CD4-positive, alpha-beta memory T cell (primary cell): ENCODE results near the gene RNF217. TPM values are rescaled to one million over a fixed set of nuclear protein-coding genes. Genes with fewer than 3 reads are reported as not detected.
A peak's percentile ranks its signal among the peaks of the same experiment; 100 is the strongest.

Experiments used
- CTCF ChIA-PET: fragments of 350-600 bp; sonication (Branson Sonifier 250); formaldehyde crosslinking; loops from one replicate; lab custom pipeline; 2021; ENCODE audit warnings: inconsistent platforms; ENCODE audit not compliant: partially characterized antibody; lab: Charles Lee
- POLR2A ChIA-PET: fragments of 350-600 bp; sonication (Branson Sonifier 250); formaldehyde crosslinking; loops from one replicate; lab custom pipeline; 2021; ENCODE audit not compliant: partially characterized antibody; lab: Charles Lee
- DNase-seq, 5 donors: peaks; one replicate each; pipeline versions ENCODE4 v3.0.0 to v3.0.0-alpha.2; 2020 to 2022; ENCODE audit warnings: mixed read lengths in 1 of 5
- H3K27ac ChIP-seq: one replicate; pipeline ENCODE4 v1.7.0; 2013; ENCODE audit warnings: low read depth, low read length
- H3K27me3 ChIP-seq: 2 replicates; pipeline ENCODE4 v1.7.0; 2013; ENCODE audit warnings: mild to moderate bottlenecking, low read length, moderate library complexity; ENCODE audit not compliant: insufficient read depth
- H3K36me3 ChIP-seq: 2 replicates; pipeline ENCODE4 v1.7.0; 2013; ENCODE audit warnings: mild to moderate bottlenecking, low read length, moderate library complexity; ENCODE audit not compliant: insufficient read depth
- H3K4me1 ChIP-seq: 2 replicates; pipeline ENCODE4 v1.7.0; 2013; ENCODE audit warnings: mild to moderate bottlenecking, low read length, moderate library complexity; ENCODE audit not compliant: insufficient read depth
- H3K4me3 ChIP-seq, 2 donors: one replicate each; pipeline ENCODE4 v1.7.0; 2013; ENCODE audit warnings: low read length in 2 of 2, mild to moderate bottlenecking in 1 of 2
- H3K9me3 ChIP-seq, 2 donors: one replicate each; pipeline ENCODE4 v1.7.0; 2013; ENCODE audit warnings: low read length in 2 of 2, control low read depth in 1 of 2; ENCODE audit not compliant: control insufficient read depth in 1 of 2
- H3K27ac Mint-ChIP-seq, 7 donors: one replicate each; pipeline ENCODE4 v1.8.0; 2020 to 2021; ENCODE audit warnings: mixed read lengths in 7 of 7, mild to moderate bottlenecking in 6 of 7, inconsistent platforms in 3 of 7, moderate library complexity in 3 of 7
- H3K27me3 Mint-ChIP-seq, 2 donors: one replicate each; pipeline ENCODE4 v1.8.0; 2020 to 2021; ENCODE audit warnings: mixed read lengths in 2 of 2
- H3K36me3 Mint-ChIP-seq, 2 donors: one replicate each; pipeline ENCODE4 v1.8.0; 2020 to 2021; ENCODE audit warnings: mixed read lengths in 2 of 2, inconsistent platforms in 1 of 2, mild to moderate bottlenecking in 1 of 2
- H3K4me1 Mint-ChIP-seq, 4 donors: one replicate each; pipeline ENCODE4 v1.8.0; 2020 to 2021; ENCODE audit warnings: mixed read lengths in 4 of 4, mild to moderate bottlenecking in 1 of 4
- H3K4me3 Mint-ChIP-seq, 8 donors: one replicate each; pipeline ENCODE4 v1.8.0; 2020 to 2021; ENCODE audit warnings: mixed read lengths in 8 of 8, mild to moderate bottlenecking in 7 of 8, moderate library complexity in 6 of 8, inconsistent platforms in 3 of 8
- H3K9me3 Mint-ChIP-seq, 8 donors: one replicate each; pipeline ENCODE4 v1.8.0; 2020 to 2021; ENCODE audit warnings: mixed read lengths in 8 of 8, mild to moderate bottlenecking in 5 of 8, inconsistent platforms in 3 of 8, moderate library complexity in 1 of 8
- intact Hi-C: fragments of 100-400 bp; cut with micrococcal nuclease; formaldehyde crosslinking; loops from one replicate; pipeline ENCODE4 v1.15.1; 2023
- polyA plus RNA-seq, 2 donors: library from polyadenylated mRNA; unstranded; fragments of 300-500 nt; fragmentation: Illumina TruSeq; gene quantifications; one replicate each; pipeline ENCODE4 v1.2.3, GENCODE V29; 2021
- total RNA-seq, 2 experiments: library from RNA; stranded (reverse); gene quantifications; one replicate each; pipeline ENCODE4 v1.2.3, GENCODE V29; 2021

RNF217 gene
- total and polyA plus RNA-seq, 4 experiments from 2014 or later: 0.03 to 0.86 (median 0.12) TPM

GRCh38 chr6:124990988-124991387 is 28.8 kb downstream of the RNF217 start:
- no peak for DNase-seq
- peaks cover 5 to 6% (median 6%) of the 10 kb centered on the region in 4 donors for H3K4me1 Mint-ChIP-seq
- no peaks in the 10 kb centered on the region for H3K36me3 Mint-ChIP-seq
- no peaks in the 10 kb centered on the region for H3K9me3 Mint-ChIP-seq
- CTCF ChIA-PET: no interaction called here
- intact Hi-C loops: no loop called here
- H3K4me3 Mint-ChIP-seq: no peak overlapping the region
- Histone ChIP-seq H3K4me1 (peaks cover 2% of the 10 kb centered on the region), H3K4me3 (no peak overlapping the region), H3K27ac (no peak overlapping the region), H3K27me3 (no peaks in the 10 kb centered on the region), H3K9me3 (no peaks in the 10 kb centered on the region), H3K36me3 (no peaks in the 10 kb centered on the region)
- POLR2A ChIA-PET: no interaction called here
- H3K27ac Mint-ChIP-seq: peak overlapping the region in 1 of 7 donors; percentile 15
- no peaks in the 10 kb centered on the region for H3K27me3 Mint-ChIP-seq

GRCh38 chr6:124991764-124992295 is 29.6 kb downstream of the RNF217 start:
- Mint-ChIP-seq H3K9me3 (no peaks in the 10 kb centered on the region), H3K27ac (no peak overlapping the region), H3K36me3 (no peaks in the 10 kb centered on the region), H3K4me1 (no peaks in the 10 kb centered on the region), H3K27me3 (no peaks in the 10 kb centered on the region), H3K4me3 (no peak overlapping the region)
- H3K36me3 ChIP-seq: no peaks in the 10 kb centered on the region
- ChIA-PET CTCF (no interaction called here), POLR2A (no interaction called here)
- H3K27ac ChIP-seq: no peak overlapping the region
- intact Hi-C loops: no loop called here
- H3K4me1 ChIP-seq: no peaks in the 10 kb centered on the region
- no peak for DNase-seq
- H3K9me3 ChIP-seq: no peaks in the 10 kb centered on the region
- no peak overlapping the region for H3K4me3 ChIP-seq
- no peaks in the 10 kb centered on the region for H3K27me3 ChIP-seq

GRCh38 chr6:124993327-124993726 is 31.1 kb downstream of the RNF217 start:
- Histone ChIP-seq H3K4me1 (no peaks in the 10 kb centered on the region), H3K27ac (no peak overlapping the region), H3K27me3 (no peaks in the 10 kb centered on the region), H3K36me3 (no peaks in the 10 kb centered on the region), H3K9me3 (no peaks in the 10 kb centered on the region), H3K4me3 (no peak overlapping the region)
- intact Hi-C loops: no loop called here
- no peak for DNase-seq
- H3K4me3 Mint-ChIP-seq: peak overlapping the region in 1 of 8 donors; percentile 3
- no peaks in the 10 kb centered on the region for H3K9me3 Mint-ChIP-seq
- H3K27ac Mint-ChIP-seq: no peak overlapping the region
- POLR2A ChIA-PET: no interaction called here
- CTCF ChIA-PET: no interaction called here
- H3K36me3 Mint-ChIP-seq: no peaks in the 10 kb centered on the region
- no peaks in the 10 kb centered on the region for H3K4me1 Mint-ChIP-seq
- peaks cover 0 to 3% of the 10 kb centered on the region in 2 donors for H3K27me3 Mint-ChIP-seq

- Histone ChIP-seq H3K4me3 (no peak overlapping the region), H3K9me3 (no peaks in the 10 kb centered on the region), H3K36me3 (no peaks in the 10 kb centered on the region), H3K27me3 (no peaks in the 10 kb centered on the region), H3K27ac (no peak overlapping the region), H3K4me1 (no peaks in the 10 kb centered on the region)
- intact Hi-C loops: no loop called here
- Mint-ChIP-seq H3K27me3 (peaks cover 0 to 3% of the 10 kb centered on the region in 2 donors), H3K36me3 (no peaks in the 10 kb centered on the region), H3K4me3 (no peak overlapping the region), H3K27ac (no peak overlapping the region), H3K4me1 (no peaks in the 10 kb centered on the region), H3K9me3 (no peaks in the 10 kb centered on the region)
- CTCF ChIA-PET: no interaction called here
- no peak for DNase-seq
- POLR2A ChIA-PET: no interaction called here
Observed at GRCh38 chr6:124994648-124995047, 32.4 kb downstream of the RNF217 start.

- DNase-seq: no peak
- H3K27me3 Mint-ChIP-seq: peaks cover 0 to 3% of the 10 kb centered on the region in 2 donors
- POLR2A ChIA-PET: no interaction called here
- no peak overlapping the region for H3K4me3 Mint-ChIP-seq
- H3K4me3 ChIP-seq: no peak overlapping the region
- H3K36me3 Mint-ChIP-seq: no peaks in the 10 kb centered on the region
- no peaks in the 10 kb centered on the region for H3K4me1 Mint-ChIP-seq
- no peaks in the 10 kb centered on the region for H3K9me3 Mint-ChIP-seq
- H3K4me1 ChIP-seq: no peaks in the 10 kb centered on the region
- H3K27me3 ChIP-seq: no peaks in the 10 kb centered on the region
- H3K27ac ChIP-seq: no peak overlapping the region
- H3K9me3 ChIP-seq: no peaks in the 10 kb centered on the region
- no peaks in the 10 kb centered on the region for H3K36me3 ChIP-seq
- CTCF ChIA-PET: no interaction called here
- H3K27ac Mint-ChIP-seq: no peak overlapping the region
- intact Hi-C loops: no loop called here
Observed at GRCh38 chr6:124995131-124995530, 32.9 kb downstream of the RNF217 start.

- ChIA-PET POLR2A (no interaction called here), CTCF (no interaction called here)
- no peak overlapping the region for H3K27ac ChIP-seq
- H3K4me3 ChIP-seq: no peak overlapping the region
- no peaks in the 10 kb centered on the region for H3K4me1 ChIP-seq
- H3K9me3 Mint-ChIP-seq: no peaks in the 10 kb centered on the region
- no peak overlapping the region for H3K4me3 Mint-ChIP-seq
- DNase-seq: no peak
- intact Hi-C loops: no loop called here
- H3K9me3 ChIP-seq: no peaks in the 10 kb centered on the region
- peaks cover 0 to 3% of the 10 kb centered on the region in 2 donors for H3K27me3 Mint-ChIP-seq
- no peak overlapping the region for H3K27ac Mint-ChIP-seq
- H3K4me1 Mint-ChIP-seq: no peaks in the 10 kb centered on the region
- no peaks in the 10 kb centered on the region for H3K36me3 Mint-ChIP-seq
- no peaks in the 10 kb centered on the region for H3K36me3 ChIP-seq
- H3K27me3 ChIP-seq: no peaks in the 10 kb centered on the region
Observed at GRCh38 chr6:124995645-124996325, 33.5 kb downstream of the RNF217 start.

- no peaks in the 10 kb centered on the region for H3K9me3 ChIP-seq
- no peak overlapping the region for H3K4me3 ChIP-seq
- no peaks in the 10 kb centered on the region for H3K4me1 Mint-ChIP-seq
- H3K27ac Mint-ChIP-seq: no peak overlapping the region
- H3K36me3 Mint-ChIP-seq: no peaks in the 10 kb centered on the region
- H3K27me3 ChIP-seq: no peaks in the 10 kb centered on the region
- H3K4me1 ChIP-seq: no peaks in the 10 kb centered on the region
- peaks cover 0 to 3% of the 10 kb centered on the region in 2 donors for H3K27me3 Mint-ChIP-seq
- CTCF ChIA-PET: no interaction called here
- H3K36me3 ChIP-seq: no peaks in the 10 kb centered on the region
- DNase-seq: no peak
- intact Hi-C loops: no loop called here
- POLR2A ChIA-PET: no interaction called here
- H3K9me3 Mint-ChIP-seq: no peaks in the 10 kb centered on the region
- H3K27ac ChIP-seq: no peak overlapping the region
- no peak overlapping the region for H3K4me3 Mint-ChIP-seq
Observed at GRCh38 chr6:124996411-124996810, 34.2 kb downstream of the RNF217 start.
